GM12878 (cell line): Measurements from ENCODE around the gene HMCN1. TPM values are rescaled to one million over a fixed set of nuclear protein-coding genes. Genes with fewer than 3 reads are reported as not detected.

Source experiments
- ATAC-seq: fragments of 200-7000 bp; cut with Tn5 transposase; 3 replicates; pipeline ENCODE4 v1.9.1; 2020; ENCODE audit warnings: mild to moderate bottlenecking, moderate library complexity
- BruUV-seq: library from RNA; stranded (reverse); fragments of 400-500 nt; replicated peaks from 2 replicates; lab custom pipeline; 2021; lab: Mats Ljungman, UMichigan
- CTCF ChIA-PET: fragments of 300-600 bp; sonication (Branson Sonifier 250); formaldehyde crosslinking; extraction: SDS; loops from one replicate; lab custom pipeline; 2021; ENCODE audit warnings: inconsistent platforms; lab: Yijun Ruan, JAX
- POLR2A ChIA-PET: fragments of 350-600 bp; formaldehyde crosslinking; extraction: SDS; loops from one replicate; lab custom pipeline; 2021; ENCODE audit warnings: inconsistent platforms; lab: Charles Lee
- RAD21 ChIA-PET: fragments of 300-600 bp; sonication (Branson Sonifier 250); formaldehyde crosslinking; loops from one replicate; lab custom pipeline; 2023; ENCODE audit warnings: antibody characterized with exemption; ENCODE audit not compliant: unreplicated experiment; lab: Charles Lee
- SMC1A ChIA-PET: fragments of 300-600 bp; sonication (Branson Sonifier 250); formaldehyde crosslinking; loops from one replicate; lab custom pipeline; 2023; ENCODE audit not compliant: unreplicated experiment, uncharacterized antibody; lab: Charles Lee
- DNase-seq: peaks from one replicate; pipeline ENCODE4 v3.0.0-alpha.2; 2011; ENCODE audit warnings: low read depth, low spot score
- FAIRE-seq: peaks from 3 replicates; lab custom pipeline; 2011; peaks lifted over from hg19 to GRCh38; lab: Jason Lieb, UNC
- H2AFZ ChIP-seq: 2 replicates; pipeline ENCODE4 v1.6.0; 2011; ENCODE audit warnings: low read depth, low read length, control low read depth; ENCODE audit not compliant: control insufficient read depth
- H3K27ac ChIP-seq: 2 replicates; pipeline ENCODE4 v1.5.1; 2011; ENCODE audit warnings: control low read depth; ENCODE audit not compliant: control insufficient read depth, insufficient read depth
- H3K27me3 ChIP-seq, 2 experiments: replicated peaks in 1 of 2; 2 replicates each; pipeline versions ENCODE4 v1.6.0 to v1.6.1; 2011; ENCODE audit warnings: low read length in 1 of 2; ENCODE audit not compliant: control insufficient read depth in 2 of 2, insufficient read depth in 2 of 2
- H3K36me3 ChIP-seq, 2 experiments: 2 replicates each; pipeline ENCODE4 v1.5.1; 2011; ENCODE audit warnings: low read length in 1 of 2; ENCODE audit not compliant: control insufficient read depth in 2 of 2, insufficient read depth in 2 of 2
- H3K4me1 ChIP-seq: 2 replicates; pipeline ENCODE4 v1.6.1; 2011; ENCODE audit warnings: mild to moderate bottlenecking, low read length, moderate library complexity, mixed read lengths; ENCODE audit not compliant: control insufficient read depth, insufficient read depth
- H3K4me2 ChIP-seq: 2 replicates; pipeline ENCODE4 v1.6.0; 2011; ENCODE audit warnings: control low read depth; ENCODE audit not compliant: control insufficient read depth, insufficient read depth
- H3K4me3 ChIP-seq: fragments of 200-600 bp; sonication (generic); 2 replicates; pipeline ENCODE4 v1.5.1; 2016
- H3K79me2 ChIP-seq: 2 replicates; pipeline ENCODE4 v1.6.0; 2011; ENCODE audit warnings: low read length; ENCODE audit not compliant: control insufficient read depth, insufficient read depth
- H3K9ac ChIP-seq: 2 replicates; pipeline ENCODE4 v1.8.0; 2011; ENCODE audit warnings: low read length, control low read depth, mixed read lengths; ENCODE audit not compliant: control insufficient read depth, insufficient read depth
- H3K9me3 ChIP-seq: replicated peaks from 3 replicates; pipeline ENCODE4 v1.5.1; 2011; ENCODE audit warnings: mild to moderate bottlenecking, low read length; ENCODE audit not compliant: control insufficient read depth, insufficient read depth
- H4K20me1 ChIP-seq: 2 replicates; pipeline ENCODE4 v1.6.0; 2011; ENCODE audit not compliant: control insufficient read depth, insufficient read depth
- CBX3 ChIP-seq: fragments of 200-600 bp; sonication (generic); IDR thresholded peaks from 2 replicates; pipeline ENCODE4 v1.6.1; 2016; ENCODE audit warnings: low read depth, borderline replicate concordance
- CBX5 ChIP-seq: sonication (generic); IDR thresholded peaks from 2 replicates; pipeline ENCODE4 v1.6.1; 2016; ENCODE audit warnings: low read depth, moderate library complexity, mild to moderate bottlenecking, inconsistent platforms
- CHD1 ChIP-seq: IDR thresholded peaks from 2 replicates; pipeline ENCODE4 v1.6.1; 2012; ENCODE audit warnings: low read depth, low read length, improper control_type of control experiment
- ETV6 ChIP-seq, 2 experiments: fragments of 450-650 bp in 1 of 2; IDR thresholded peaks in 1 of 2; conservative IDR thresholded peaks in 1 of 2; 2 replicates each; pipeline ENCODE4 v1.6.1; 2014; ENCODE audit warnings: antibody characterized with exemption in 1 of 2, borderline replicate concordance in 1 of 2, low read depth in 1 of 2, mild to moderate bottlenecking in 1 of 2, moderate library complexity in 1 of 2
- FOS ChIP-seq: IDR thresholded peaks from 3 replicates; pipeline ENCODE4 v1.6.1; 2011; ENCODE audit warnings: borderline replicate concordance; ENCODE audit not compliant: insufficient read length; ENCODE audit errors: extremely low read depth
- JUND ChIP-seq: IDR thresholded peaks from 2 replicates; pipeline ENCODE4 v1.6.1; 2012; ENCODE audit warnings: low read depth, mild to moderate bottlenecking, low read length, improper control_type of control experiment, moderate library complexity
- MTA2 ChIP-seq: fragments of 450-650 bp; IDR thresholded peaks from 2 replicates; pipeline ENCODE4 v1.6.1; 2016; ENCODE audit warnings: low read depth, mild to moderate bottlenecking, moderate library complexity
- NFXL1 ChIP-seq: fragments of 450-650 bp; IDR thresholded peaks from 2 replicates; pipeline ENCODE4 v1.6.1; 2017; ENCODE audit warnings: antibody characterized with exemption, mild to moderate bottlenecking, borderline replicate concordance
- NFYB ChIP-seq: IDR thresholded peaks from 2 replicates; pipeline ENCODE4 v1.6.1; 2011; ENCODE audit warnings: low read depth, mild to moderate bottlenecking, low read length, improper control_type of control experiment, moderate library complexity; ENCODE audit not compliant: insufficient read depth
- SMARCA5 ChIP-seq: fragments of 450-650 bp; IDR thresholded peaks from 2 replicates; pipeline ENCODE4 v1.6.1; 2017; ENCODE audit warnings: mild to moderate bottlenecking
- SREBF1 ChIP-seq: IDR thresholded peaks from 2 replicates; pipeline ENCODE4 v1.6.1; 2012; ENCODE audit warnings: mild to moderate bottlenecking, low read length
- STAT3 ChIP-seq: IDR thresholded peaks from 2 replicates; pipeline ENCODE4 v1.6.1; 2011; ENCODE audit warnings: low read depth, low read length, improper control_type of control experiment
- TBL1XR1 ChIP-seq: IDR thresholded peaks from 2 replicates; pipeline ENCODE4 v1.6.1; 2012; ENCODE audit warnings: low read depth, low read length, improper control_type of control experiment
- TCF3 ChIP-seq: IDR thresholded peaks from 2 replicates; pipeline ENCODE4 v1.6.1; 2012; ENCODE audit warnings: low read depth, mild to moderate bottlenecking, low read length, borderline replicate concordance; ENCODE audit not compliant: insufficient read depth
- ZBED1 ChIP-seq: IDR thresholded peaks from 2 replicates; pipeline ENCODE4 v1.6.1; 2016; ENCODE audit warnings: borderline replicate concordance
- ZNF274 ChIP-seq: IDR thresholded peaks from one replicate; pipeline ENCODE4 v1.8.0; 2011; ENCODE audit not compliant: insufficient read length, insufficient read depth
- WGBS: methylation state at CpG from one replicate; pipeline ENCODE4 v1.1.6; 2016; ENCODE audit warnings: low lambda C conversion rate; ENCODE audit not compliant: insufficient replicate concordance, insufficient coverage; ENCODE audit errors: missing lambda C conversion rate; 5-methylcytosine and 5-hydroxymethylcytosine counted together
- in situ Hi-C: fragments of 300-500 bp; cut with MboI; formaldehyde crosslinking; loops from 9 replicates; pipeline ENCODE4 v1.14.3; 2018; ENCODE audit warnings: mixed read lengths
- intact Hi-C: fragments of 100-400 bp; cut with micrococcal nuclease; formaldehyde crosslinking; loops from one replicate; pipeline ENCODE4 v1.14.2; 2022; ENCODE audit not compliant: unreplicated experiment
- polyA plus RNA-seq, 11 experiments: library from polyadenylated mRNA; depleted of rRNA in 4 of 11; unstranded in 6 of 11; stranded (reverse) in 5 of 11; fragments of >200 nt; fragmentation: Nextera tagmentation in 4 of 11; fragmentation: Illumina TruSeq in 1 of 11; extraction: Ambion mirVana in 4 of 11; extraction: Trizol in 1 of 11; gene quantifications; 1 replicate in 1 of 11; 2 replicates in 10 of 11; pipeline versions ENCODE4 v1.2.1 to v1.2.3, GENCODE V29; 2011 to 2016; ENCODE audit warnings: inconsistent platforms in 2 of 11, missing spikeins in 2 of 11, low read depth in 1 of 11
- total RNA-seq, 4 experiments: library from RNA; depleted of rRNA in 3 of 4; stranded (reverse); fragments of >200 nt in 3 of 4; fragmentation: Illumina TruSeq in 1 of 4; extraction: Trizol in 1 of 4; gene quantifications; 2 replicates each; pipeline versions ENCODE4 v1.2.1 to v1.2.3, GENCODE V29; 2013 to 2021
- TF ChIP-seq, protein P1 (sequence below): fragments of 450-650 bp; IDR thresholded peaks from 2 replicates; pipeline ENCODE4 v1.6.1; 2016; ENCODE audit warnings: mild to moderate bottlenecking
- TF ChIP-seq, protein P2 (sequence below): fragments of 450-650 bp; IDR thresholded peaks from 2 replicates; pipeline ENCODE4 v1.6.1; 2017; ENCODE audit warnings: mild to moderate bottlenecking, moderate library complexity
- TF ChIP-seq, protein P3 (sequence below): fragments of 450-650 bp; IDR thresholded peaks from 2 replicates; pipeline ENCODE4 v1.6.1; 2017; ENCODE audit warnings: mild to moderate bottlenecking

HMCN1 gene
- total and polyA plus RNA-seq, 10 of the 15 experiments (the other 5 are each of a cell fraction or from before 2014, with no cell fraction given) = under 0.01 to 0.07 TPM; not detected in 8

DNA sequence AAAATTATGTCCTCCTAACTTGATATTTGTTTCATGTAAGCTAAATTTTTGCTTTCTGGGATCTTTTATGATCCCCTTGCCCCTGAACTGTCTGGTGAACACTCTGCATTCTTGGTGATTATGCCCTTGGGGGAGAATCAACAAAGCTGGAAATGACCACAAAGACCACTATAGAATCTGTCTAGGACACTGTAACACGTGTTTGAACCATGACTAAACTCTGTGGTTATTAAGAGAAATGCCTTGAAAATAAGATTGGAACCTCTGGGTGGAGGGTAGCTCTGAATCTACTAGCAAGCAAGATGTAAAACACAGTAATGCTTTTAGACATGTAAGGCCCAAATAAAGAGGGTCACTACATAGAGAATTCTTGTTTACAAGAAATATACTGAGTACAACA is 237.5 kb downstream of the HMCN1 start:
- Histone ChIP-seq H3K4me2 (no peak overlapping the region), H3K9me3 (no peaks in the 10 kb centered on the region)
- in situ Hi-C loops = no loop called here
- TF ChIP-seq, protein P1, sequence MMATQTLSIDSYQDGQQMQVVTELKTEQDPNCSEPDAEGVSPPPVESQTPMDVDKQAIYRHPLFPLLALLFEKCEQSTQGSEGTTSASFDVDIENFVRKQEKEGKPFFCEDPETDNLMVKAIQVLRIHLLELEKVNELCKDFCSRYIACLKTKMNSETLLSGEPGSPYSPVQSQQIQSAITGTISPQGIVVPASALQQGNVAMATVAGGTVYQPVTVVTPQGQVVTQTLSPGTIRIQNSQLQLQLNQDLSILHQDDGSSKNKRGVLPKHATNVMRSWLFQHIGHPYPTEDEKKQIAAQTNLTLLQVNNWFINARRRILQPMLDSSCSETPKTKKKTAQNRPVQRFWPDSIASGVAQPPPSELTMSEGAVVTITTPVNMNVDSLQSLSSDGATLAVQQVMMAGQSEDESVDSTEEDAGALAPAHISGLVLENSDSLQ = no peak
- TF ChIP-seq, protein P2, sequence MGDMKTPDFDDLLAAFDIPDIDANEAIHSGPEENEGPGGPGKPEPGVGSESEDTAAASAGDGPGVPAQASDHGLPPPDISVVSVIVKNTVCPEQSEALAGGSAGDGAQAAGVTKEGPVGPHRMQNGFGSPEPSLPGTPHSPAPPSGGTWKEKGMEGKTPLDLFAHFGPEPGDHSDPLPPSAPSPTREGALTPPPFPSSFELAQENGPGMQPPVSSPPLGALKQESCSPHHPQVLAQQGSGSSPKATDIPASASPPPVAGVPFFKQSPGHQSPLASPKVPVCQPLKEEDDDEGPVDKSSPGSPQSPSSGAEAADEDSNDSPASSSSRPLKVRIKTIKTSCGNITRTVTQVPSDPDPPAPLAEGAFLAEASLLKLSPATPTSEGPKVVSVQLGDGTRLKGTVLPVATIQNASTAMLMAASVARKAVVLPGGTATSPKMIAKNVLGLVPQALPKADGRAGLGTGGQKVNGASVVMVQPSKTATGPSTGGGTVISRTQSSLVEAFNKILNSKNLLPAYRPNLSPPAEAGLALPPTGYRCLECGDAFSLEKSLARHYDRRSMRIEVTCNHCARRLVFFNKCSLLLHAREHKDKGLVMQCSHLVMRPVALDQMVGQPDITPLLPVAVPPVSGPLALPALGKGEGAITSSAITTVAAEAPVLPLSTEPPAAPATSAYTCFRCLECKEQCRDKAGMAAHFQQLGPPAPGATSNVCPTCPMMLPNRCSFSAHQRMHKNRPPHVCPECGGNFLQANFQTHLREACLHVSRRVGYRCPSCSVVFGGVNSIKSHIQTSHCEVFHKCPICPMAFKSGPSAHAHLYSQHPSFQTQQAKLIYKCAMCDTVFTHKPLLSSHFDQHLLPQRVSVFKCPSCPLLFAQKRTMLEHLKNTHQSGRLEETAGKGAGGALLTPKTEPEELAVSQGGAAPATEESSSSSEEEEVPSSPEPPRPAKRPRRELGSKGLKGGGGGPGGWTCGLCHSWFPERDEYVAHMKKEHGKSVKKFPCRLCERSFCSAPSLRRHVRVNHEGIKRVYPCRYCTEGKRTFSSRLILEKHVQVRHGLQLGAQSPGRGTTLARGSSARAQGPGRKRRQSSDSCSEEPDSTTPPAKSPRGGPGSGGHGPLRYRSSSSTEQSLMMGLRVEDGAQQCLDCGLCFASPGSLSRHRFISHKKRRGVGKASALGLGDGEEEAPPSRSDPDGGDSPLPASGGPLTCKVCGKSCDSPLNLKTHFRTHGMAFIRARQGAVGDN = no peak
- no peak for TF ChIP-seq NFXL1
- no peak for TF ChIP-seq FOS
- TF ChIP-seq ETV6 (conservative IDR thresholded peaks at IDR 0.05 in 1 of 2, IDR thresholded peaks at IDR 0.05 in 1 of 2; ENCODE audit: borderline replicate concordance in 1 of 2, low read depth in 1 of 2) = no peak
- TF ChIP-seq SREBF1 = no peak
- no peak for TF ChIP-seq JUND
- TF ChIP-seq SMARCA5 = no peak
- no peak for TF ChIP-seq CBX5
- no peak for TF ChIP-seq TBL1XR1
- TF ChIP-seq ZBED1 = no peak
- TF ChIP-seq TCF3 = no peak
- no peak for TF ChIP-seq CHD1
- TF ChIP-seq, protein P3, sequence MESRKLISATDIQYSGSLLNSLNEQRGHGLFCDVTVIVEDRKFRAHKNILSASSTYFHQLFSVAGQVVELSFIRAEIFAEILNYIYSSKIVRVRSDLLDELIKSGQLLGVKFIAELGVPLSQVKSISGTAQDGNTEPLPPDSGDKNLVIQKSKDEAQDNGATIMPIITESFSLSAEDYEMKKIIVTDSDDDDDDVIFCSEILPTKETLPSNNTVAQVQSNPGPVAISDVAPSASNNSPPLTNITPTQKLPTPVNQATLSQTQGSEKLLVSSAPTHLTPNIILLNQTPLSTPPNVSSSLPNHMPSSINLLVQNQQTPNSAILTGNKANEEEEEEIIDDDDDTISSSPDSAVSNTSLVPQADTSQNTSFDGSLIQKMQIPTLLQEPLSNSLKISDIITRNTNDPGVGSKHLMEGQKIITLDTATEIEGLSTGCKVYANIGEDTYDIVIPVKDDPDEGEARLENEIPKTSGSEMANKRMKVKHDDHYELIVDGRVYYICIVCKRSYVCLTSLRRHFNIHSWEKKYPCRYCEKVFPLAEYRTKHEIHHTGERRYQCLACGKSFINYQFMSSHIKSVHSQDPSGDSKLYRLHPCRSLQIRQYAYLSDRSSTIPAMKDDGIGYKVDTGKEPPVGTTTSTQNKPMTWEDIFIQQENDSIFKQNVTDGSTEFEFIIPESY = no peak
- no peak for TF ChIP-seq NFYB
- no peak for TF ChIP-seq STAT3
- TF ChIP-seq ZNF274 = no peak
- no peak for TF ChIP-seq MTA2
- no peak for TF ChIP-seq CBX3
- TF ChIP-seq, all 136 proteins: peak for 0
- Histone ChIP-seq H3K9ac (no peak overlapping the region), H3K36me3 (no peaks in the 10 kb centered on the region), H3K4me1 (no peaks in the 10 kb centered on the region), H2AFZ (no peak overlapping the region), H3K79me2 (no peaks in the 10 kb centered on the region), H3K27ac (no peak overlapping the region), H4K20me1 (no peaks in the 10 kb centered on the region), H3K4me3 (no peak overlapping the region), H3K27me3 (no peaks in the 10 kb centered on the region)
- FAIRE-seq (no peak), ATAC-seq (no peak), DNase-seq (no peak)
- SMC1A ChIA-PET = no interaction called here
- 0% methylated on average over 1 of the region's 1 CpG for WGBS
- RAD21 ChIA-PET = no interaction called here
- no TSS peak for BruUV-seq
- POLR2A ChIA-PET = no interaction called here
- intact Hi-C loops = no loop called here
- CTCF ChIA-PET = no interaction called here
